Middle frontal gyrus (tissue), 1 donor: ENCODE measurements around the gene HOXC10.

Experiments
- DNase-seq: peaks from one replicate; pipeline ENCODE4 v3.0.0-alpha.2; 2015; ENCODE audit warnings: low spot score; ENCODE audit errors: extremely low spot score

Gene HOXC10

DNA sequence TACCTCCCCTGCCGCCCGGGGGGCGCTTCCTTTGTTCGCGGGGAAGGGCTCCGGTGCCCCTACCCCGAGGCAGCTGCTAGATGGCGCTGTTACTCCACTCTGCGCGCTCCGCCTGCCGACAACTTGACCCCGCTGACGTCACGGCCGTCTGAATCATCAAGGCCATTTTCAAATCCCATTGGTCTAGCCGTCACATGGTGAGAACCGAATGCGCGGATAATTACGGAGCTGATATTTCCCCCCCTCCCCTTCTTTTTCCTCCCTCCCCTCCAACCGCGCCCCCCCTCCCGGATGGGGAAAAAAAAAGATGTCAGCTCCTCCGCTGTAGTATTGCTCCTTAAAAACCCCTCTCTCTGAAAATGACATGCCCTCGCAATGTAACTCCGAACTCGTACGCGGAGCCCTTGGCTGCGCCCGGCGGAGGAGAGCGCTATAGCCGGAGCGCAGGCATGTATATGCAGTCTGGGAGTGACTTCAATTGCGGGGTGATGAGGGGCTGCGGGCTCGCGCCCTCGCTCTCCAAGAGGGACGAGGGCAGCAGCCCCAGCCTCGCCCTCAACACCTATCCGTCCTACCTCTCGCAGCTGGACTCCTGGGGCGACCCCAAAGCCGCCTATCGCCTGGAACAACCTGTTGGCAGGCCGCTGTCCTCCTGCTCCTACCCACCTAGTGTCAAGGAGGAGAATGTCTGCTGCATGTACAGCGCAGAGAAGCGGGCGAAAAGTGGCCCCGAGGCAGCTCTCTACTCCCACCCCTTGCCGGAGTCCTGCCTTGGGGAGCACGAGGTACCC, at the start of gene HOXC10:
Gene HOXC10 (plus strand): TSS at position 246 of the 791 bp plus-strand sequence. CDS start 114 bp downstream, at position 360.
- DNase-seq: no peak

DNA sequence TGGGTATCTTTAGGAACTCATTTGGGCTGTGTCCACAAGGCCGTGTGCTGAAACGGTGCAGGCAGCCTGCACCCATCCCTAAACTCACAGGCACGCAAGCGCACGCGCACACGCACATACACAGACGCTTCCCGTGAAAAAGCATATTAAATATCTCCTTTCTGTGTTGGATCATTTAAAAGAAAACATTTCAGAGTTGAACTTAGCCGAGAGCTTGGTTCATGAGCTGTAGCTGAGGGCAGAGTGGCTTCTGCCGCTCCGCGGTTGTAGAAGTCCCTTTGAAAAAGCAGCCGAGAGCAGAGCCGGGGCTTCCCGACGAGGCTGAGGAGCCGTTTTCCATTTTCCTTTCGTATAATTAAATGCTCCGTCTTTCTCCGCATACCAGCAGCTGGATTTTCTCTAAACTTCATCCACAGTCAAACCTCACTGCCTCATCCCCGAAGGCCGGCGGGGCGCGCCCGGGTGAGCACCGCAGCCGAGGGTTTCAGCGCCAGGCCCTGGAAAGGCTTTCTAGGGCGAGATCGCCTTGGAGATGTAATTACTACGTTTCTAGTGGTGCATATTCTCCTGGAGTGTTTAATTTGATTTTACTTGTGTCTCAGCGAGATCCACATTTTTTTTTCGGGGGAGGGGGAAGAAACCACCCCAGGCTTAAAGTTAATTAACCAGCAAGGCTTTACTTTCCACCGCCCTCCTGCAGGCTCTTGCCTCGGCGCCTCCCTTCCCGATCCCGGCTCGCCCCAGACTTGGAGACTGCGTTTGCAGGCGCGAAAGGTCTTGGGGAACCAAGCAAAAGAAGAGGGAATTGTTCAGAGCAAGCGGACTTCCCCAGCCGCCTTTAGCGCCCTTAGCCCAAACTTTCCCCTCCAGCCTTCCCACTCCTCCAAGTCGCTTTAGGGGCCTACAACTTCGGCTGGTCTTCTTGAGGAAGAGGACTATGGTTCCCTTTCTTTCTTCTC, 49.3 kb upstream of the HOXC10 start:
- no peak for DNase-seq

DNA sequence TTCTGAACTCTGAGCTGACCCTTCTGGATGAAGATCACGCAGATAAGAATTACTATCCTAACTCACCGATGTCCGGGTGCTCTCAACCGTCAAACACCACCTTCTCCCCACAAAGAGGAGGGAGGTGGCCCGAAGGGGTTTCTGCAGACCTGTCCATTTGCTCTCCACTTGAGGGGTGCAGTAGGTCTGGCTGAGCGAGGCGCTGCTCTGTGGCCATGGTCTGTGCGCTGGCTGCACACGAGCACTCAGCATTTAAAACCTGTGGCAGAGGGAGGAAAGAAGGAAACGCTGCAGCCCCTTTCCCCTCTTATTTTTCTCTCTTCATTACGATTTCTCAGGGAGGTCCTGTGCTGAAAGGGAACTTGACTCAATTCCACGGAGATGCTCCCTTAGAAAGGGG, 47.8 kb upstream of the HOXC10 start:
- DNase-seq: no peak

DNA sequence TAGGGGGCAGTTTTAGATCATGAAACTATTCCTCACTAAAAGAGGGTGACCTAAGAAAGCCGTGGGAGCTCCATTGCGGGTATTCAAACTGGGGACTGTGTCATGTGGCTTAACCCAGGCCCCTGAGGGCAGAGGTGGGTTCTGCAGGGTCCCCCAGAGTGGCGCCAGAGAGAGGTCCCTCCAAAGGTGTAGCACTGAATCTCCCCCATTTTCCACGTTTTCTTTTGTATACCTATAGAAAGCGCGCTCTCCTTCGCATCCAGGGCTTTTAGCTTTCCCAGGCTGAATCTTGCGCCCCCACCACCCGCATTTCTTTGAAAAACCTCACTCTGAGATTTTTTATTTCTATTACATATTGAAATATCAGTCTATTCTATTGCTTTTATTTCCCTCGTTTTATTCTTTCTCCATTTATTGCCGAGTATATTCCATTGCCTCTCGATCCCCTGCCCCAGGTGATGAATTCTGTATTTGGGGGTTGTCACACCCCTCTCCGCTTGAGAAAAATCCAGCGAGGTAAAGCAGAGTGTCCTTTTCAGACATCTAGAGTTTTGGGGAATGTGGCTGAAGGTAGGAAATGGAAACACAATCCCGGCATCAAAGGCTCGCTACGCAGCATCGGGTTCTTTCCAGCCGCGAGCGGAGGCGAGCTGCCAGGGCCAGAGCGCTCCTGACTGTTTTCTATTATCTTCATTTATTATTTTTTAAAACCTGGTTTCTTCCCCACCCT, 47.2 kb upstream of the HOXC10 start:
- DNase-seq: no peak

DNA sequence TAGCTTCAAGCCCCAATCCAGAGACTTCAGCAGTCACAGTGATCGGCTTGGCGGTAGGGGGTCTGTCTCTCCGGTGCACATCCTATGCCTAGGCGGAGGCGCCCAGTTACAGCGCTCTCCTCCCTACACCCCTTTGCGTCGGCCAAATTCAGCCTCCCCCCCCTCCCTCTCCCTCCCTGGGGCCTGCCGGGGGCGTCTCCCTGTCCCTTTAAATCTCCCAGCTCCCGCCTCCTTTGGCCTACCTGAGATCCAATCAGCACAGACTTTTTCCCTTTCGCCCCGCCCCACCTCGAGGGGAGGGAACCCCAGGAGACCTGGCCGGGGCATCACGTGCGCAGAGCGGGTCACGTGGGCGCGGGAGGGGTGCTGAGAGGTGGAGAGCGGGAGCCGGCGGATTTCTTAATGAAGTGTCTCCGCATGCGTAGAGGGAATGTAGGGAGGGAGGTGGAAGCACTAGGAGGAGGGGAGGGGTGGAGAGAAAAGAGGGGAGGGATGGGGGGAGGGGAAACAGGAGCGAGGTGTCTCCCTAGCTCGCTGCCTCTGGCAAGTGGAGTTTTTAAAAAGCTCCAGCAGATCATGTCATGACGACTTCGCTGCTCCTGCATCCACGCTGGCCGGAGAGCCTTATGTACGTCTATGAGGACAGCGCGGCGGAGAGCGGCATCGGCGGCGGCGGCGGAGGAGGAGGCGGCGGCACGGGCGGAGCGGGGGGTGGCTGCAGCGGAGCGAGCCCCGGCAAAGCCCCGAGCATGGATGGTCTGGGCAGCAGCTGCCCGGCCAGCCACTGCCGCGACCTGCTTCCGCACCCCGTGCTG, 46.4 kb upstream of the HOXC10 start, which contains the start of gene HOXC13:
Gene HOXC13 (plus strand): TSS at position 506 of the 815 bp plus-strand sequence. CDS start 76 bp downstream, at position 582.
- DNase-seq: no peak

DNA sequence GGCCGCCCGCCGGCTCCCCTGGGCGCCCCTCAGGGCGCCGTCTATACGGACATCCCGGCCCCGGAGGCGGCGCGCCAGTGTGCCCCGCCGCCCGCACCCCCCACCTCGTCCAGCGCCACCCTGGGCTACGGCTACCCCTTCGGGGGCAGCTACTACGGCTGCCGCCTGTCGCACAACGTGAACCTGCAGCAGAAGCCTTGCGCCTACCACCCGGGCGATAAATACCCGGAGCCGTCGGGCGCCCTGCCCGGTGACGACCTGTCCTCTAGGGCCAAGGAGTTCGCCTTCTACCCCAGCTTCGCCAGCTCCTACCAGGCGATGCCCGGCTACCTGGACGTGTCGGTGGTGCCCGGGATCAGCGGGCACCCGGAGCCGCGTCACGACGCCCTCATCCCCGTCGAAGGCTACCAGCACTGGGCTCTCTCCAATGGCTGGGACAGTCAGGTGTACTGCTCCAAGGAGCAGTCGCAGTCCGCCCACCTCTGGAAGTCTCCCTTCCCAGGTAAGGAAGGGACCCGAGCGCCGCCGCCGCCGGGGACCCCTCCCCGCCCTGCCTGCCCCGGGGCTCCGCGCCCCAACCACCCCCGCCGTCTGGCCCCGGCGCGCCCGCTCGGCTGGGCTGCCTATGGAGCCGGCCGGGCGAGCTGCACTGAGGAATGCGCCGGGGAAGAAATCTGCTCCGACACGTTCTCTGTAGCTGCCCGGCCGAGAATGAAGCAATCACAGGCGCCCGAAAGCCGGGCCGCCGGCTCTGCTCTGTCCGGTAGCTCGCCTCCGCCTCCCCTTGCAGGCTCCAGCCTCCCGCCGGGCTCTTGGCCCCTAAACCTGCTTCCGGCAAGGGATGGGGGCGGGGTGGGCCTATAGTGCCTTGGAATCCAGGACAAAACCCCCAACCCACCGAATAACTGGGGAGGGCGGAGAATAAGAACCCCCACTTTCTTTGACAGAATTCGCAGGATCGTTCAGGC, 45.5 kb upstream of the HOXC10 start:
- DNase-seq: no peak

DNA sequence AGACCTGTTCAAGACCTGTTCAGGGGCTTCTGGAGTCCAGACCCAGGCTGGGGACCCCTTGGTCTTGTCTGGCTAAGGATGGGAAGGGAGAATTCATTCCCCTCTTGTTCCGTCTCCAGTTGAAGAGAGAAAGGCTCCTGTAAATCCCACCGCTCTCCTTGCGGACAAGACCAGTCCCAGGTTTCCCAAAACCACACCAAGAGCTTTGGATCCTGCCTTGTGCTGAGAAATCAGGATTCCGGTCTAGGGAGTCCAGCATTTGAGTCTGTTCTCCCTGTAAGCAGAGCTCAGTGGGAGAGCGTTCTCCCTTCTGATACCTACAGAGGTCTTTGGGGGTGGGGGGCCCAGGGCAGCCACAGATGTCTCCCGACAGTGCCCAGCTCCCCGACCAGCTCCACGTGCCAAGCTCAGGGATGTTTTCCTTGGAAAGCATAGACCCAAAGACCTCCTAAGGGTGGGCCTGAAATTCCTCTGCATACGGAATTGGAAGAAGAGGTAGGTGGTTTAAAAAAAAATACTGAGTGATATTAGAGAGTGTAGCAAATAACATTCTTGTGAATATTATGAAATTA, 44.4 kb upstream of the HOXC10 start:
- DNase-seq: no peak

DNA sequence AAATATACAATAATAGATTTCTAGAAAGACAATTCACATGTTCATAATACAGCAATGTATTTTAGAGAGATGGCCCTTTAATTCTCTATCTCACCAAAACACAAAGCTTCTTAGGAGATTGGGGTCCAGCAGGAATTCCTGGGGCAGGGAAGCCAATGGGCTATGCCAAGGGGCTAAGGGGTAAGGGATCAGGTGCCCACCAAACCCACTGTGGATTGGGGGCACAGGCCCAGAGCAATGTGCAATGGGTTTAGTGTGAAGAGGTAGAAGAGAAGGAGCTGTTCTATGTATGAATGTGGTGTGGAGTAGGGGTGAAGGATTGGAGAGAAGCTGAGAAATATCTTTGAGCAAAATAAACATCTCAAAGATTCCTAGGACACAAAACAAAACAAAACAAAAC, 43.8 kb upstream of the HOXC10 start:
- DNase-seq: no peak

DNA sequence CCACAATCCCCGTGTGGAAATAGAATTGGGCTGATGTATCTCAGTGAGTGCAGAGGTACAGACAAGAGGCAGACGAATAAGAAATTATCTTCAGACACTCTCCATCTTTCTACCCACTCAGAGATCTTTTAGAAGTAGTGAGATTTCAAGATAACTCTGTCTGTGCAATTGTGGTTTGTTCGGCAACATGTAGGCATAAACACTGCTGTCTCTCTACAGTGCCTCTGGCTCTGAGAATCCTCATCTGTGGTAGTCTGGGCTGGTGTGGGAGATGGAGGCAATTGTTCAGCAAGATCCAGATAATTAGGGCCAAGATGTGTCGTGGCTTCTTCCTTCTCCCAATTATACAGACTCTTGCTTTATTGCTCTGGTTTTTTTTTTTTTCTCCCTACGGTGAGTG, 43.2 kb upstream of the HOXC10 start:
- no peak for DNase-seq

DNA sequence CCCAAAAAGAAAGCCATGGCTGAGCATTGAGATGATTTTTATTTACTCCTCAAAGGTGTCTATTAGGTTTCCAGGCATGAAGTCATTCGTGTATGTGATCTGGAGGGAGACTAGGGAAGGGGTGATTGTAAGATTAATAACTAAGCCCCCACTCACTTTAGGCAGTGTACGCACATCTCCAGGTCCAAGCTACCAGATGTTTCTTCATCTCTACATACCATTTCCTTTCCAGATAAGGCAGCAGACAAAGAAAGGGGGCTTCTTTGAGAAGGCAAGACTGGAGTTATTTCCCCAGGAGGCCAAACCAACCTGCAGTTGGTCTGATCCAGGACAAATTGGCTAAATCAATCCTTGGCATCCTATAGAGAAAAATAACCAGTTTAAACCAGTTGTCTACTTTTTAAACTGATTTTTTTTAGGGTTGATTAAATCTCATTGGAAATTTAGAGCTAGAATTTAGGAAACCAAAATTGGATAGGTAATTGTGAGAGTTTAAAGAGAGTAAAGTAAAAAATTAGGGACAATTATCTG, 42.4 kb upstream of the HOXC10 start:
- DNase-seq: no peak

DNA sequence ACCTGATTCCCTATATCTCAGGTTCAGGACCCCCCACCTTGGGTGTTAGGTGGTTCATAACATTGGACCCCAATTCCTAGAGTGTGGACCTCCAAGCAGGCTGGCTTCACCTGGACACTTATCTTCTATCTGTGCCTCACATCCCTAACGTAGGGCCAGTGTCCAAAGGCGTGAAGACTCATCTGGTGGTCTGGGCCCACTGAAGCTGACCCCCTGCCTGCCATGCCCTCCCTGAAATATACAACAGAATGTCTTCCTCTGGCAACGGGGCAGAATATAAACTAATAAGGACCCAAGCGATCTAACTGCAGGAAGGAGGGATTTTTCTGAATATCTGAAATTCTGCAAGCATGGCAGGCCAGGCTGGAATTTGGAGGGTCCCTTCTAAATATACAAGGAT, 40.7 kb upstream of the HOXC10 start:
- no peak for DNase-seq

DNA sequence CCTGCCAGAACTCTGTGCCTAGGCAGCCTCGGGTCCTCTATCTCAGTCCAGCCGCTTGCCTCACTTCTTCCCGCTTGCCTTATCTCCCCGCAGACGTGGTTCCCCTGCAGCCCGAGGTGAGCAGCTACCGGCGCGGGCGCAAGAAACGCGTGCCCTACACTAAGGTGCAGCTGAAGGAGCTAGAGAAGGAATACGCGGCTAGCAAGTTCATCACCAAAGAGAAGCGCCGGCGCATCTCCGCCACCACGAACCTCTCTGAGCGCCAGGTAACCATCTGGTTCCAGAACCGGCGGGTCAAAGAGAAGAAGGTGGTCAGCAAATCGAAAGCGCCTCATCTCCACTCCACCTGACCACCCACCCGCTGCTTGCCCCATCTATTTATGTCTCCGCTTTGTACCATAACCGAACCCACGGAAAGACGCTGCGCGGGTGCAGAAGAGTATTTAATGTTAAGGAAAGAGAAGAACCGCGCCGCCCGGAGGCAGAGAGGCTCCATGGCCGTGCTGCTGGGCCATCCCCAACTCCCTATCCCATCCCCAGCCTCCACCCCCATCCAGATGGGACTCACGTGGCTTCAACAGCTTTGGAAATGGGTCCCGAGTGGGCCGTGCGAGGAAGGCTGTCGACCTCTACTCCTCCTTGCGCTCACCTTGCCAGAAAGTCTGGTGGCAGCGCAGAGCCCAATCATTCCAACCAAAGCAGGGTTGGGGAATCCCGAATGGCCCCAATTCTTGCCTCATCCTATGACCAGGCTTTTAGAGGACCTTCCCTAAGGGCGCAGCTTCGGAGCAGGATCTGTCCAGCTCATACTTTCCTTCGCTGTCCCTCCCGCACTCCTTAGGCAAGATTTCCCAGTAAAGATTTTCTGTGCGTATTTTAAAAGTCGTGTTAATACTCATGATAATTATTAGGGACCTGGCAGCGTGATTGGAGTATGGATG, 39.8 kb upstream of the HOXC10 start:
- no peak for DNase-seq

DNA sequence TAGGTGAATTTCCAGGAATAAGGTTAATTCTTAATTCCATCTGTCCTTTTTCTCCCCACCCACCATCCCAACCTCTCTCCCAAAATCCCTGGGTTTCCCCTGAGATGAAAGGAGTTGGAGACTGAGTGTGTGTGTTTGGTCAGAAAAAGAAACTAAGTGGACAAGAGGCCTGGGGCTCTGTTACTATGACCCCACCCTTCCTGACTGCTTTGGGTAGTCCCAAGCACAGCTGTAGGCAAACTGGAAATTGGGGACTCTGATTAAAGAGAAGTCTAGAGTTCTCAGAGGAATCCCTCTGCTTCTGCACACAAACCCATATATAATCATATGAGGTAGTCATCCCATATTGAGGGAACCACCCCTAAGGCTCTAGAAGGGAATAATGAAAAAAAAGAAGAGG, 37.2 kb upstream of the HOXC10 start:
- no peak for DNase-seq

DNA sequence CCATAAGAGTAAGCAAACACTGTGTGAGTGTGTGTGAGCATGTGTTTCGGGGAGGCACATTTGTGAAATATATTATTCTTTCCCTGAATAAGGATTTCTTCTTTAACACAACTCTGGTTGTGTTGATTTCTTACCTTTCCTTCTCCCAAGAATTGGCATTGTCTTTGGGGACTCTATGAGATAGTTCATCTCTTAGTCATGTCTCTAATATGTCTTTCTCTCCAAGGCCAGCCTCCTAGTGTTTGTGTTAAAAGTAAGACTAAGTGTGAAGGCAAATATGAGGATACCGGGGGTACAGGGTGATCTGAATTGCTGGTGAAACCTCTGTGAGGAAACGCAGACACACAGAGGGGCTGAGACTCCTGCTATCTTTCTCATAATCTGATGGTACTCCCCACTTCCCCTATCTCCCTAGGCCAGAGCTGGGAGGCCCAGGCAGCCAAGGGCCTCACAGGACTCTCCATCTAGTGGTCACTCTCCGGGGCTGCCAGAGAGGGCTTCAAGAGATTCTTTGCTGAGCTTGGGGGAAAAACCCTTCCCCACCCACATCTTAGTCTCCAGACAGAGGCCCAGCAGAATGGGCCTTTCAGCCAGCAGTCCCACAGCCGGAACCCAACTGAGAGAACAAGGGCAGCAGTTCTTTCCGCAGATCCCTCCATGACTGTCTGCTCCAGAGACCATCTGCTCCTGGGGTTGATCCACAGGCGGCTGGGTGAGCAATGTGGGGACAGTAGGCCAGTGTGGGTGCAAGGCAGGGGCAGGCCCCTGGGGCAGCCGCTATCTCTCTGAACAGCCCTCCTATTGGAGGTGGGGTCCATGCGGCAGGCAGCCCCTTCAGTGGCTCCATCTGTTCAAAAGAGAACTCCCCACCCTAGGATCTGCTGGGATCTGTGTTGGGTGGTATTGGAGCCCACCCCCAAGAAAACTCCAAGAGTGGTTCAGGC, 36.0 kb upstream of the HOXC10 start:
- no peak for DNase-seq

DNA sequence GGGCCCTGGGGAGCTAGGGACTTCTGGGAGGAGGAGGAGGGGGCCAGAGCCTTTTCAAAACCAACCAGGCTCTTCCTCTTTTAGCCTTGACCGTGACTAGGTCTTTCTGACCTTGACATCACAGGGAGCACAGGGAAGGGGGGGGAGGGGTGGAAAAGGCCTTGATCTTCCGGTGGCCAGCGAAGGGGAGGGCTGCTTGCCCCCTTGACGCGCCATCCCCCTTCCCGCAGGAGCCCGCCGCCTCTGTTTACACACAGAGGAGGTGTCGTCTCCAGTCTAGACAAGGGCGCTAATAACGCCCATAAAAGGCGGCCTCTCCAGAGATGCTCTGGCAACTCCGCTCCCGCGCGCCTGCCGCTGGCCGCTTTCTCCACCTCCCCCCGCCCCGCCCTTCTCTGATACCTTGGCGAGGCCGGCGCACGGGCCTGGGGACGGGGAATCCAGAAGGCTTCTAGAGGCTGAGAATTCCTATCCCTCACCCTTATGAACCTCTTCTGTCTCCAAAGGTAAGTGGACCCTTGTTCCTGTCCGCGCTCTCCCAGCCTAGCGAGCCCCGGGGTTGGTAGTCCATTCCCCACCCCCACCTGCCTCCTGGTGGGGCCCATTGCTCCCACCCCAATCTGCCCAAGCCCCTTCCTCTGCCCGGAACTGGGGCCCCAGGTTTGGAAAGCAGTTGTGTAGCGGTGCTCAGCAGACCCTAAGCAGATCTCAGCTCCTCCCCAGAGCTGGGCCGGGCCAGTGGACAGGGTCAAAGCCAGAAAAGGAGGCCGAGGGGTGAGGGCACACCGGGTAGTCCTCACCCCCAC, 35.1 kb upstream of the HOXC10 start:
- DNase-seq: no peak

DNA sequence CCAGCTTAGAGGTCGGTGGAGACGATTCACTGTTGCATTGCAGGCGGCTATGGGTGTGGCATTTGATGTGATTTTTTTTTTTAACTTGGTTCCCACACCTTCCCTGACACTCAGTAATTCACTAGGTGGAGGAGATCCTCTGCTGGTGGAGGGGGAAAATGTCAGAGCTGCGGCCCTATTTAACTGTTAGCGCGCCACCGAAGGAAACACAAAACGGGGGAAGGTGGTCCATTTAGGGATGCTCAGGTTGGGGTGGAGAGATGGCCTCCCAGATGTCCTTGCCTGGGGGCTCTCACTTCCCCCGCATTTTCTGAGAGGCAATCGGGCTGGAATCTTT, 34.5 kb upstream of the HOXC10 start:
- no peak for DNase-seq
